Stimulated activated CD8-positive, alpha-beta memory T cell treated with anti-CD3 and anti-CD28 coated beads, Interleukin-15, amount 100 ng/mL, for 48 hours (primary cell): ENCODE data around the gene MKNK2.

Experiments used
- DNase-seq, 2 donors: peaks; one replicate each; pipeline ENCODE4 v3.0.0-alpha.2; 2020; ENCODE audit warnings: low read depth in 2 of 2

Gene MKNK2

GRCh38 chr19:2032296-2032941, 18.6 kb downstream of the MKNK2 start:
- no peak for DNase-seq

GRCh38 chr19:2027361-2027760, 23.7 kb downstream of the MKNK2 start:
- no peak for DNase-seq

- no peak for DNase-seq
Measured at GRCh38 chr19:2026770-2027169, 24.3 kb downstream of the MKNK2 start.

GRCh38 chr19:2022289-2022688, 28.8 kb downstream of the MKNK2 start:
- DNase-seq: no peak

- no peak for DNase-seq
Measured at GRCh38 chr19:2021453-2022140, 29.4 kb downstream of the MKNK2 start.

GRCh38 chr19:2018752-2019151, 32.3 kb downstream of the MKNK2 start:
- DNase-seq: no peak

- no peak for DNase-seq
Measured at GRCh38 chr19:2016041-2016807, 34.8 kb downstream of the MKNK2 start.

- peak in 1 of 2 donors; percentile 27 for DNase-seq
Measured at GRCh38 chr19:2015608-2015950, 35.5 kb downstream of the MKNK2 start, which contains the start of gene BTBD2. Gene BTBD2, minus strand, starts transcription at chr19:2015714. Its CDS starts 11 bp downstream, at chr19:2015703.

GRCh38 chr19:2014731-2015607, 36.1 kb downstream of the MKNK2 start:
- no peak for DNase-seq

GRCh38 chr19:2014131-2014571, 36.9 kb downstream of the MKNK2 start:
- no peak for DNase-seq

- DNase-seq: no peak
Measured at GRCh38 chr19:2013683-2013961, 37.4 kb downstream of the MKNK2 start.

GRCh38 chr19:2012941-2013682, 37.9 kb downstream of the MKNK2 start:
- DNase-seq: no peak

GRCh38 chr19:2011169-2011568, 39.9 kb downstream of the MKNK2 start:
- DNase-seq: no peak

- DNase-seq: no peak
Measured at GRCh38 chr19:2010135-2010668, 40.8 kb downstream of the MKNK2 start.

- DNase-seq: no peak
Measured at GRCh38 chr19:2003874-2004273, 47.2 kb downstream of the MKNK2 start.

- DNase-seq: no peak
Measured at GRCh38 chr19:1999856-2000515, 51.1 kb downstream of the MKNK2 start.

- DNase-seq: no peak
Measured at GRCh38 chr19:1998712-1999708, 52.0 kb downstream of the MKNK2 start.

- DNase-seq: no peak
Measured at GRCh38 chr19:1997353-1998233, 53.5 kb downstream of the MKNK2 start.
